ENCODE results near the gene DDIAS.

GRCh38 chr11:82981852-82982251 lies 80.3 kb downstream of the DDIAS start:
- TF ChIP-seq CTCF (IDR thresholded peaks at IDR 0.05), result no peak
- TF ChIP-seq POLR2A (IDR thresholded peaks at IDR 0.05), result no peak

Measured in heart left ventricle (tissue), 13 donors.